OCI-LY1 (cell line): ENCODE measurements around the gene RARS1.

ENCODE experiments used
- H2AFZ ChIP-seq: fragments of 200-600 bp; sonication (generic), shearing (Covaris generic); 2 replicates; pipeline ENCODE4 v1.6.0; 2014; ENCODE audit warnings: antibody characterized with exemption, mild to moderate bottlenecking, low read length
- H3F3A ChIP-seq: fragments of 200-600 bp; sonication (generic), shearing (Covaris generic); 2 replicates; pipeline ENCODE4 v1.6.0; 2014; ENCODE audit warnings: mild to moderate bottlenecking, antibody characterized with exemption, low read length, moderate library complexity; ENCODE audit not compliant: insufficient read depth
- H3K27ac ChIP-seq: fragments of 200-600 bp; sonication (generic); 2 replicates; pipeline ENCODE4 v1.5.1; 2014; ENCODE audit warnings: low read length, mixed run types, mild to moderate bottlenecking, low read depth; ENCODE audit not compliant: poor library complexity, severe bottlenecking
- H3K27me3 ChIP-seq: fragments of 200-600 bp; sonication (generic); 2 replicates; pipeline ENCODE4 v1.6.0; 2014; ENCODE audit warnings: antibody characterized with exemption, mild to moderate bottlenecking, low read length, moderate library complexity; ENCODE audit not compliant: insufficient read depth
- H3K36me3 ChIP-seq: fragments of 200-600 bp; sonication (generic); 2 replicates; pipeline ENCODE4 v1.6.1; 2014; ENCODE audit warnings: mild to moderate bottlenecking, antibody characterized with exemption, low read length, moderate library complexity, mixed read lengths; ENCODE audit not compliant: insufficient read depth
- H3K4me1 ChIP-seq: fragments of 200-600 bp; sonication (generic); 2 replicates; pipeline ENCODE4 v1.5.1; 2014; ENCODE audit warnings: mild to moderate bottlenecking, low read length, moderate library complexity; ENCODE audit not compliant: insufficient read depth, severe bottlenecking
- H3K4me2 ChIP-seq: fragments of 200-600 bp; sonication (generic), shearing (Covaris generic); 2 replicates; pipeline ENCODE4 v1.6.1; 2014; ENCODE audit warnings: low read length
- H3K4me3 ChIP-seq: fragments of 200-600 bp; sonication (generic); 2 replicates; pipeline ENCODE4 v1.5.1; 2014; ENCODE audit warnings: low read length, low read depth, mild to moderate bottlenecking, mixed read lengths; ENCODE audit not compliant: poor library complexity, severe bottlenecking
- H3K79me2 ChIP-seq: fragments of 200-600 bp; shearing (Covaris generic); 2 replicates; pipeline ENCODE4 v1.6.1; 2016; ENCODE audit warnings: mixed run types, low read length, mixed read lengths; ENCODE audit not compliant: insufficient read depth
- H3K9ac ChIP-seq: fragments of 200-600 bp; sonication (generic), shearing (Covaris generic); 2 replicates; pipeline ENCODE4 v1.6.1; 2014; ENCODE audit warnings: mild to moderate bottlenecking, low read length, mixed read lengths
- H3K9me2 ChIP-seq: fragments of 200-600 bp; sonication (generic), shearing (Covaris generic); 2 replicates; pipeline ENCODE4 v1.6.1; 2014; ENCODE audit warnings: low read depth, mild to moderate bottlenecking, low read length, mixed read lengths
- H3K9me3 ChIP-seq: fragments of 200-600 bp; shearing (Covaris generic); 2 replicates; pipeline ENCODE4 v1.6.1; 2014; ENCODE audit warnings: low read length, mixed read lengths
- H4K20me1 ChIP-seq: fragments of 200-600 bp; sonication (generic), shearing (Covaris generic); 2 replicates; pipeline ENCODE4 v1.6.0; 2016; ENCODE audit warnings: mild to moderate bottlenecking, low read length; ENCODE audit not compliant: insufficient read depth
- EZH2 ChIP-seq: fragments of 200-600 bp; sonication (generic), shearing (Covaris generic); IDR thresholded peaks from 2 replicates; pipeline ENCODE4 v1.8.0; 2017; ENCODE audit warnings: borderline replicate concordance, mixed run types, mild to moderate bottlenecking, antibody characterized with exemption, low read length, moderate library complexity, mixed read lengths
- TF ChIP-seq, protein P1 (sequence below): fragments of 200-600 bp; sonication (generic), shearing (Covaris generic); IDR thresholded peaks from 2 replicates; pipeline ENCODE4 v1.5.1; 2017; ENCODE audit warnings: mild to moderate bottlenecking, antibody characterized with exemption, low read length, moderate library complexity, mixed read lengths

The RARS1 gene

DNA sequence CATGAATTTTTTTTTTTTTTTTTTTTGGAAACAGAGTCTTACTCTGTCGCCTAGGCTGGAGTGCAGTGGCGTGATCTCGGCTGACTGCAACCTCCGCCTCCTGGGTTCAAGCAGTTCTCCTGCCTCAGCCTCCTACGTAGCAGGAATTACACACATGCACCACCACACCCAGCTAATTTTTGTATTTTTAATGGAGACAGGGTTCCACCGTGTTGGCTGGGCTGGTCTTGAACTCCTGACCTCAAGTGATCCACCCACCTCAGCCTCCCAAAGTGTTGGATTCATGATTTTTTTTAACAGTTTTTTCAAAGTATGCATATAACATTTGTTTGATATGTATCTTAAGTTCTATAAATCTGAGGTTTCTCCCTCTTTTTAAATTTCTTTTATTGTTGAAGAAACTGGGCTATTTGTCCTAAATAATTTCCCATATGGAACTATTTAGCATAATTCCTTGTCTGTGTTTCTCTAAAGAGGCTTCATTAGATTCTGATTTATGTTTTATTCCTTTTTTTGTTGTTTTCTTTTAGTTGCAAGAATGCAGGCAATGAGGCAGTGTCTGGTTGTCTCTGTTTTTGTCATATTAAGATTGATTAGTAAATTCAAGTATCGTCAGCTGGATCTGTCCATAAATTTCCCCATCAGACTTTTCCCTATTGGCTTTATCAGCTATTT is 16.4 kb downstream of the RARS1 start:
- Histone ChIP-seq H3K9me2 (no peaks in the 10 kb centered on the region), H3K4me1 (no peaks in the 10 kb centered on the region), H3K4me2 (no peak overlapping the region), H3K36me3 (peaks cover 64% of the 10 kb centered on the region), H3K9ac (no peak overlapping the region), H3K27ac (no peak overlapping the region), H2AFZ (no peak overlapping the region), H4K20me1 (no peaks in the 10 kb centered on the region), H3K27me3 (no peaks in the 10 kb centered on the region), H3K79me2 (no peaks in the 10 kb centered on the region), H3F3A (no peaks in the 10 kb centered on the region), H3K9me3 (no peaks in the 10 kb centered on the region), H3K4me3 (no peak overlapping the region)
- TF ChIP-seq EZH2 = no peak
- TF ChIP-seq, protein P1, sequence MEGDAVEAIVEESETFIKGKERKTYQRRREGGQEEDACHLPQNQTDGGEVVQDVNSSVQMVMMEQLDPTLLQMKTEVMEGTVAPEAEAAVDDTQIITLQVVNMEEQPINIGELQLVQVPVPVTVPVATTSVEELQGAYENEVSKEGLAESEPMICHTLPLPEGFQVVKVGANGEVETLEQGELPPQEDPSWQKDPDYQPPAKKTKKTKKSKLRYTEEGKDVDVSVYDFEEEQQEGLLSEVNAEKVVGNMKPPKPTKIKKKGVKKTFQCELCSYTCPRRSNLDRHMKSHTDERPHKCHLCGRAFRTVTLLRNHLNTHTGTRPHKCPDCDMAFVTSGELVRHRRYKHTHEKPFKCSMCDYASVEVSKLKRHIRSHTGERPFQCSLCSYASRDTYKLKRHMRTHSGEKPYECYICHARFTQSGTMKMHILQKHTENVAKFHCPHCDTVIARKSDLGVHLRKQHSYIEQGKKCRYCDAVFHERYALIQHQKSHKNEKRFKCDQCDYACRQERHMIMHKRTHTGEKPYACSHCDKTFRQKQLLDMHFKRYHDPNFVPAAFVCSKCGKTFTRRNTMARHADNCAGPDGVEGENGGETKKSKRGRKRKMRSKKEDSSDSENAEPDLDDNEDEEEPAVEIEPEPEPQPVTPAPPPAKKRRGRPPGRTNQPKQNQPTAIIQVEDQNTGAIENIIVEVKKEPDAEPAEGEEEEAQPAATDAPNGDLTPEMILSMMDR = no peak

DNA sequence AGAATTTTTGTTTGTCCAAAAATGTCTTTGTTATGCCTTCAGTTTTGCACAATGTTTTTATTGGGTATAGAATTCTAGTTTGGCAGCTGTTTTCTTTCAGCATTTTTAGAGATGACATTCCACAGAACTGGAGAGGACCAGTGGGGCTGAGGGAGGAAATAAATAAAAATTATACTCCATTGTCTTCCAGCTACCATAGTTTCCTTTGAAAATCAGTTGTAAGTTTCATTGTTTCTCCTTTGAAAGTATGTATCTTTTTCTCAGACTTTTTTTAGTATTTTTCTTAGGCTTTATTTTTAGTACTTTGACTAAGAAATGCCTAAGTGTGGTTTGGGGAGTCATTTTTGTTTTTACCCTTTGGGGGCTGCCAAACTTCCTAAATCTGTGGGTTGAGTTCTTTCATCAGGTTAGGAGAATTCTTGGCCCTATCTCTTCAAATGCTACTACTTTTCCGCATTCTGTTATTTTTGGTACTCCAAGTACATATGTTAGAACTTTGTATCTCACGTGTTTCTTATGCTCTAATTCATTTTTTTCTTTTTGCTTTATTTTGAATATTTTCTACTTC is 27.7 kb downstream of the RARS1 start:
- no peaks in the 10 kb centered on the region for H3K27me3 ChIP-seq
- no peaks in the 10 kb centered on the region for H3K9me2 ChIP-seq
- H2AFZ ChIP-seq = no peak overlapping the region
- TF ChIP-seq, protein P1 = no peak
- no peak for TF ChIP-seq EZH2
- no peak overlapping the region for H3K4me2 ChIP-seq
- no peaks in the 10 kb centered on the region for H3F3A ChIP-seq
- H3K27ac ChIP-seq = no peak overlapping the region
- 0 out of 2 replicates have a peak, but pooled peaks cover 3% of the 10 kb centered on the region for H3K9me3 ChIP-seq
- no peak overlapping the region for H3K4me3 ChIP-seq
- H3K79me2 ChIP-seq = no peaks in the 10 kb centered on the region
- H3K36me3 ChIP-seq = peaks cover 99% of the 10 kb centered on the region
- H4K20me1 ChIP-seq = no peaks in the 10 kb centered on the region
- no peaks in the 10 kb centered on the region for H3K4me1 ChIP-seq
- no peak overlapping the region for H3K9ac ChIP-seq

DNA sequence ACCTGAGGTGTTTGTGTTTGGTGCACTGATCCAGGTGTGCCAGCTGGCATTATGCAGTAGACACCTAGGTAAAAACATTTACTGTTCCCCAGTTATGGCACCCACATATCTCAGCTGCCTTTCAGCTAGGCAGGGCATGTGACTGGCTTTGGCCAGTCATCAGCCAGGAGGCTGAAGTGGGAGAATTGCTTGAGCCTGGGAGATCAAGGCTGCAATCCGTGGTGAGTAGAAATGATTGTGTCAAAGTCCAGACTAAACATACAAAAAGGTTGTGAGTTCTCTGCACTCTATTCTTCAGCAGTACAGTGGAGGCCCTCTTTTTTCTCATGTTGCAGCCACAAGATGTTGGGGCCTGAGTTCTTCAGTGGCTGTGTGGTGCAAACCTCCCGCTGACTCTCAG is 39.6 kb downstream of the RARS1 start:
- no peaks in the 10 kb centered on the region for H3F3A ChIP-seq
- no peak overlapping the region for H3K9ac ChIP-seq
- no peak overlapping the region for H3K4me3 ChIP-seq
- H3K4me2 ChIP-seq = no peak overlapping the region
- H3K27ac ChIP-seq = no peak overlapping the region
- TF ChIP-seq, protein P1 = no peak
- no peak for TF ChIP-seq EZH2
- H2AFZ ChIP-seq = no peak overlapping the region
- no peaks in the 10 kb centered on the region for H3K27me3 ChIP-seq
- no peaks in the 10 kb centered on the region for H3K4me1 ChIP-seq
- H3K79me2 ChIP-seq = no peaks in the 10 kb centered on the region
- no peaks in the 10 kb centered on the region for H4K20me1 ChIP-seq
- H3K9me2 ChIP-seq = no peaks in the 10 kb centered on the region
- no peaks in the 10 kb centered on the region for H3K36me3 ChIP-seq
- H3K9me3 ChIP-seq = no peaks in the 10 kb centered on the region
